ENCODE data around the gene TLR3.

The TLR3 gene

DNA sequence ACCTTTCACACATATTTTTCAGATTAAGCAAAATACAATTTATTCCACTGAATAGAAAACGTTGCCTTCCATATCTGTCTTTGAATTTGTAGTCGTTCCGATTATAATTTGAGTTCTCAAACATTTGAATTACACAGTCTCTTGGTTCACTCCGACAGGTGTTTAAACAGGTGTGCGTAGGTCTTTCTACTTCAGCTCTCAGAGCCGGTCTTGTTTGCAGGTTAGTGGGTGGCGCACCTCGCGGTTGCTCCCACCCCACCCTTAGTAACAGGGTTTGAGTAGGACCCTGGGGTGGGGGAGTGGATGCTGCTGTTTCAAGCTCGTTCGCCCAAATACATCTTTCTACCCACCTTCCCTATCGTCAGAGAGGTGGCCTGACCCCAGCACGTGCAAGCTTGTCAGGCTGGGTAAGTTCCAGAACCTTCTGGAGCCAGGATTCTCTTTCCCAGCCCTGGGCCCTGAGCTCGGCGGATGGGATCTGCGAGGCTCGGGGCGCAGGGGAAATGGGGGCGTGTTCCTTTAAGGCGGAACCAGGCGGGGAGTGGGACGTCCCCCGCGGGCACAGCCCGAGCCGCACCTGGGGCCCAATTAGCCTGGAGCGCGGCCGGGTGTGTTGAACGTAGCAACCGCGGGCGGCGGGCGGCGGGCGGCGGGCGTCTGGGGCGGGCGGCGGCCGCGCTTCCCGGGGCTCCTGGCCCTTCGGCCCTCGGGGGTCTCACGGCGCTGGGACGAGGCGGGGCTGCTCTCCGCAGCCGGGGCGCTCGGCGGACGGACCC is 35.3 kb downstream of the TLR3 start, which contains the start of gene FAM149A:
FAM149A (plus strand) TSS at position 591 of the 776 bp plus-strand sequence.
- in situ Hi-C loops (cut with HindIII; ENCODE audit: low sequenced_read_pairs): no loop called here

DNA sequence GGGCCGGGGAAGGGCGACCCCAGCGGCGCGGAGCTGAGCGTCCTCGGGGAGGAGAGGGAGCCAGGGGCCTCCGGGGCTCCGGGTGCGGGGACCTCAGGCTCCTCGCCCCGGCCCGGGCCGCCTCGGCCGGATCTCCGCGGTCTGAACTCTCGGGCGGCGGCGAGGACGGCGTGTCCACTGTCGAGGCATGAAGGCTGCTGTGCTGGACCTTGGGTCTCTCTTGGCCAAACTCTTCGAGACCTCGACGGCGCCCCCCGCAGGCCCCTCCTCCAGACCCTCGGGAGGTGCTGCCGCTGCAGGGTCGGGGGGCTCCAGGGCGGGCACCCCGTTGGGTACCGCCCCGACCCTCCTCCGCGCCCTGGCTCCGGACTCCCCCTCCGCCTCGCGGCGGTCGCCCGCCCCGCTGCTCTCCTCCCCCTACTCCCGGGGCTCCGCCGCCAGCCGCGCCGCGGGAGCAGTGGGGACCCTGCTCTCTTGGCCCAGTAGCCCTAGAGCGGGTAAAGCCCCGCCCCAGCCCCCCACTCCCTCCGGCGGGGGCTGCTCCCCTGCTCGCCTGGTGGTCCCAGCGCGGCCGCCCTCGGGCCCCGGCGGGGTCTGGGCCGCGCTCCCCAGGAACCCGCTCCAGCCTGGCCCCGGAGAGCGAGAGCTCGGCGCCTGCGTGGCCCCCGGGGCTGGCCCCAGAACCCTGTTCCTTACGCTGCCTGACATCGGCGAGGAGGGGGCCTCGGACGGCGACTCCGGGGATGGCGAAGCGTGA is 36.1 kb downstream of the TLR3 start:
- in situ Hi-C loops (cut with HindIII; ENCODE audit: low sequenced_read_pairs): no loop called here

DNA sequence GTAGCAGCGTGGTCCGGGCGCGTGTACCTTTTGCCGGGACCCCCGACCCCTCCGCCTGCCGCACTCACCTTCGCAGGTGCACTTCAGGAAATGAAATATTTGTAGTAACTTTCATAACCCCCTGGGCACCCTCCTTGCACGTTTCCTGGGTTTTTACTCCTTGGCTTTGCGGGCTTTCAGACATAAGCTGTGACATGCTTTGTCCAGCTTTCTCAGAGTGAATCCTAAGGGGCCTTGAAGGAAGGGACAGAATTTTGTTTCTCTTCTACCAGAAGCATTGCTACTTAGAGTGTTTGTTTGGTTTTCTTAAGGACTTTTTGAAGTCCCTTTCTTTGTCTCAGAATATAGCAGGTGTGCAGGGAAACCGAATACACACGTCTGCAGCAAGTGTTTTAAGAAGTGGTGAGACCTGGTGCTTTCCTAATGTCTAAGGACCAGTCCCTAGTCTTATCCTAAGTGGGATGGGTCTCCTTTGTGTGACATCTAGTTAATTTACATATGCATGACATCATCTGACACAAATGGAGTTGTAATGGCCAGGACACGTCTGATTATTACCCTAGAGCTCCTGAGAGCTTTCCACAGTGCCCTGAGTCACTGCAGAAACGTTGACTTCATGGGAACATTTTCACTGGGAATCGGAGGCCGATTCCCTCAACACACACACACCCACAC is 36.8 kb downstream of the TLR3 start:
- in situ Hi-C loops (cut with HindIII; ENCODE audit: low sequenced_read_pairs): no loop called here

DNA sequence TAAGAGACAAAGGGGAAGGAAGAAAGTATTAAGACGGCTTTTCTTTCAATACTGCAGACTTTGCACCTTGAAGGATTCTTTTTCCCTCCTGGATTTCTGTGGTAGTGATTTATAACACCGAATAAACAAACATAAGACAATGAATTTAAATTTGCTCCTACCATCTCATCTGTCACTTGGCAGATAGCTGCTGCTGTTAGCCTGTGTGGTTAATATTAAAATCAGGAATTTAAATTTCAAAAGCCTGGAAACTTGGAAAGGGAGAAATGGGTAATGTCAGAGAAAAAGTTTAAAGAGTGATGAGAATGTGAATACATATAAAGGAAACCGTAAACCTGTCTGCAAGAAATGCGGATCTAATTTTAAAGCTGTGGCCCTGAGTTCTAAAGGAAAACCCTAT is 39.0 kb downstream of the TLR3 start:
- in situ Hi-C loops (cut with HindIII; ENCODE audit: low sequenced_read_pairs): no loop called here

DNA sequence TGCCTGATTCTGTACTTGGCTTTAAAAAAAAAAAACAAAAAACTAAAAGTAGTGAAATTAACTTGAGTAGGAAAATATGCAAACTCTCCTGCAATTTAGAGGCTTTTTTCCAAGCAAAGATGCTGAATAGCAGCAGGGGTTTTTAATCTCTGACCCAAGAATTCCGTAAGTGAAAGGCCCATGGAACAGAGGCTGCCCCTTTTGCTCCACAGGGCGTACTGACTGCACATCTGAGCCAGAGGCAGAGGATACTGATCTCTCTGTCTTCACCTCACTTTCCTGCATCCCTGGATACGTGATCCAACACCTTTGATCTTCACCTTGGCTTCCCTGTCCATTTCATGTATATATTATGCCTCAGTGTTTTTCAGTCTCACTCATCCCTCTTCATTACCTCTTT is 39.4 kb downstream of the TLR3 start:
- in situ Hi-C loops (cut with HindIII; ENCODE audit: low sequenced_read_pairs): no loop called here

DNA sequence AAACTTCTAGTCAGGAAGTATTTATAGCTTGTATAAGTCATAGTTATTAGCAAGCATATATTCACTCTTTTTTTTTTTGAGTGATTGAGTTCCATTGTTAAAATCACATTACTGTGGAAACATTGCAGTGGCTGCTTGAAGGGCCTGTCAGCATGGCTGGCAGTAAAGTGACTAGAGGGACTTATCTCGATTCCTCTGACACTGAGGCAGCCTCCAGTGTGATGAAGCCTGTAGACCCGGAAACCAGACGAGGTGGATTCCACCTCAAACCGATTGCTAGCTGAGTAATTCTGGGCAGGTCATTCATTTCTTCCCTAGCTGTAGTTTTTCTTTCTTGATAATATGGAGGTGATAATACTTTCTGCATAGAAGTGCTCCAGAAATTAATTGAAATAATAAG is 40.3 kb downstream of the TLR3 start:
- in situ Hi-C loops (cut with HindIII; ENCODE audit: low sequenced_read_pairs): no loop called here

DNA sequence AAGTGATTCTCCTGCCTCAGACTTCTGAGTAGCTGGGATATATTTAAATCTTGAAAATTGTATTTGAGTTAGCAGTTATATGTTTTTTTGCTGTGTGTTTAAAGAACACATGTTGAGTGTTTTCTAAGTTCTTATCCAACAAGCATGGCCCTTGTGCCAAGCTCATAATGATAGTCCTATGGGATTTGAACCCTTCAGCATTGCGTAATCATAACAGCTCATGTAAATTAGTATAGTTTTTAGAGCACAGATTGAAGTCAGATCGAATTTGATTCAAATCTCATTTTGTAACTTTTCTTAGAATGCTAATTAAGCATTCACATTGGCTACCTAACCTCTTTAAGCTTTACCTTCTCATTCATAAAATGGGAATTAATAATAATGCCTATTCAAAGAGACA is 47.7 kb downstream of the TLR3 start:
- in situ Hi-C loops (cut with HindIII; ENCODE audit: low sequenced_read_pairs): no loop called here

DNA sequence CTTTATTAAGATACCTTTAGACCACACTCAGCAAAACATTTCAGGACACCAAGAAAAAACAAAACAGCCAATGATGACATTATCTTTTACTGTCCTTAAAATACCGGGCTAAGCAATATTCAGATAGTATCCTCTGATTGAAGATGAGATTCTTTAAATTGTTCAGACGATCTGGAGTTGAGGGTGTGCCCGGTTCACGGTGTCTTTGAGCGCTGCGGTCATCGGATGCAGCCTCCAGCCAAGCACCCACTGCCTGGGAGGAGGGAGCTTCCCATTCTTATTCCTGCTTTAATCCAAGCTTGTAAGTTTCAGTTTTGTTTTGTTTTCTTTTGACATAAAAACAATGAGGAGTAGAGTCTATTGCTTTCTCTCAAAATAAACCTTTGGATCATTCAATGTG is 49.6 kb downstream of the TLR3 start:
- in situ Hi-C loops (cut with HindIII; ENCODE audit: low sequenced_read_pairs): no loop called here

DNA sequence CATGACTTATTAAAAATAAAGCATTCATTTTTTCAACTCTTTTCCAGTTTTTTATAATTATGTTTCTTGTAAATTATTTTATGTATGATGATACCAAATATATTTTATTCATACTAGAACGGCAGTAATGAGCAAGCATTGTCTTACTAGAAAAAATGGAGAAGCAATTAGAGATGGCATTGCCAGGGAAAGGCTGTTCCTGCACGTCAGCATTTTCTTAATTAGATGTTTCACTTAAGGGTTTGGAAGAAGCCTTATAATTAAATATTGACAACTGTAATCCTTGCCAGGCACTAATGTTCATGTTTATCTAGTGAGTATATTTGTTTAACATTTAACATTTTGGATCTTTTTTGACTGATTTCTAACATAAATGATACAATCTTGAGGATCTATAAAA is 52.1 kb downstream of the TLR3 start:
- in situ Hi-C loops (cut with HindIII; ENCODE audit: low sequenced_read_pairs): no loop called here

DNA sequence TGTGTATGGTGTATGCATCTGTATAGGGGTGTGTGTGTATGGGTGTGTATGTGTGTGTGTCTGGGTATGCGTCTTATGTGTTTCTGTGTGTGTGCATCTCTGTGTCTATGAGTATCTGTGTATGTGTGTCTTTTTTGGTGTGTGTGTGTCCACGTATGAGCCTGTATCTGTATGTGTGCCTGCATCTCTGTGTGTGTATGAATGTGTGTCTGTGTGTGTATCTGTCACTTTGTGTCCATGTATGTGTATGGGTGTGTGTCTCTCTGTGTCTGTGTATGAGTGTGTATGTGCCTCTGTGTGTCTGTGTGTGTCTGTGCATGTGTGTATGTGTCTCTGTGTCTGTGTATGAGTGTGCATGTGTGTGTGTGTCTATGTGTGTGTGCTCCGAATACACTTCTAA is 59.9 kb downstream of the TLR3 start:
- in situ Hi-C loops (cut with HindIII; ENCODE audit: low sequenced_read_pairs): no loop called here

DNA sequence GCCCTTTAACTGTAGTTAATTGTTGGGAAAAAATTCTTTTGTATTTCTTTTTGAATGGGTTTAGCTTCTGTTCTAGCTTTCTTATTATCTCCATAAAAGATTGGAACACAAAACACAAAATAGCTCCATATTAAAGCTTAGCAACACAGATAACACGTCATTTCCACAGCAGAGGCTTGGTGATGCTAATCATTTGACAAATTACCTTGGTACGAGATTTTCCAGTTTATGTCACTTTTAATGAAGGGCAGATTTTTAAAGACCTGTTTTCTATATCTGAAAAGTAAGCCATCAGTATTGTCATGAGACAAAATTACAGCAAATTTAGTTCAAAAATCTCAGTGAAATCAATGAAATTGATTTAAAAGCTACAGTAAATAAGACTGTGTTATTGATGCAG is 63.0 kb downstream of the TLR3 start:
- in situ Hi-C loops (cut with HindIII; ENCODE audit: low sequenced_read_pairs): no loop called here

DNA sequence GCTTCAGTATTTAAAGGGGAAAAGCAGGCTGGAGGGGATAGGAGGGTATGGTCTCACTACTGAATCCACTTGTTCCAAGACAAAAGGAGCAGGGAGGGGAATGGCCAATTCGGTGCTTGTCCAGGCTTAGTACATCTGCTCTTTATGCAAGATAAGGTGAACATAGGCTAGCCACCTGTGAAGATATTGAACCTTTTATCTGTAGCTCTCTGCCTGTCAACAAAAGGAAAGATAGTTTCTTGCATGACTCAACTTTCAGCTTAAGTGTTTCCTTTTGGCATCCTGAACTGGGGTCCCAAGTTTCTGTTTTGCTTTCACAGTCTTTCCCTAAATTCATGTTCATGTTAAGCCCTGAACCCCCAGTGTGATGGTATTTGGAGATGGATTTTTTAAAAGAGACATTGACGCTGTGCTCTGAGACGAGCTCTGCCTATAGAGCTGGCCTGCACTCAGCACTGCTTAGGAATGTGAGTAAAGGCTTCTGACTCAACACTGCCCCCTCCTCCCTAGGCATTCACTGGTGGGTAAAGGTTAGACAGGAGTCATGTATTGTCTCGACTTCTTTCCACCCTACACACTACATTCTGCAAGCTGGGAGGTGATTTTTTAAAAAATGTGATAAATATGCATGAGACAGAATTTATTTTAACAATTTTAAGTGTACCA is 63.8 kb downstream of the TLR3 start:
- in situ Hi-C loops (cut with HindIII; ENCODE audit: low sequenced_read_pairs): no loop called here

DNA sequence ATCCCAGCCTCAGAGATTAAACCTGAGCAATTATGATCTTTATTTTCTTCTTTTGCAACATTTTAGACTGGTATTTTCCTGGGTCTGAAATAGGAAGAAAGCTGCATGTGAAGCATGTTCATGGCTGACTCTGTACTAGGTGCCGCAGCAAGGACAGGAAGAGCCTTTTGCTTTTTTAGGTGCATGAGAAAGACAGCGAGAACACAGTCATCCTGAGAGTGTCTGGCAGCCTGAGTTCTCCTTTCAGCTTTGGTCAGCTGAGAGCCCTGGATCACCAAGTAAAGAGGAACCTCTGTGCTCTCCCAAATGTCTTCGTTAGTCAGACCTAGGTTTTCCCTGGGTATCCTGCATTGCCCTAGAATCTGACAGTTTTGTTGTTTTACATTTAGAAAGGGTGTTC is 65.3 kb downstream of the TLR3 start:
- in situ Hi-C loops (cut with HindIII; ENCODE audit: low sequenced_read_pairs): no loop called here

DNA sequence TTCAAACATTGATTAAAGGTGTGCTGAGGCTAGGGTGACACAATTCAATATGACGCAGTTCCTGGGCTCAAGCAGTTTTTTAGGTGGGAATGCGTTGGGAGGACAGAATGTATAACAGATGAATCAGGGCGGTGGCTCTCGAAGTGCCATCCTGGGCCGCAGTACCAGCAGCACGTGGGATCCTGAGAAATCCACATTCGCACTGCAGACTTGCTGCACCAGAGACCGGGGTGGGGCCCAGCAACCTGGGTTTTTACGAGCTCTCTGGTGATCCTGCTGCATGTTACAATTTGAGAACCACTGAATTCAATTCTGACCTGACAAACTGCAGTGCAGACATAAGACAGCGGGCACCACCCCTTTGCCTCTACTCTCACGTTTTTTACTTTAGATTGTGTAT is 65.9 kb downstream of the TLR3 start:
- in situ Hi-C loops (cut with HindIII; ENCODE audit: low sequenced_read_pairs): no loop called here

DNA sequence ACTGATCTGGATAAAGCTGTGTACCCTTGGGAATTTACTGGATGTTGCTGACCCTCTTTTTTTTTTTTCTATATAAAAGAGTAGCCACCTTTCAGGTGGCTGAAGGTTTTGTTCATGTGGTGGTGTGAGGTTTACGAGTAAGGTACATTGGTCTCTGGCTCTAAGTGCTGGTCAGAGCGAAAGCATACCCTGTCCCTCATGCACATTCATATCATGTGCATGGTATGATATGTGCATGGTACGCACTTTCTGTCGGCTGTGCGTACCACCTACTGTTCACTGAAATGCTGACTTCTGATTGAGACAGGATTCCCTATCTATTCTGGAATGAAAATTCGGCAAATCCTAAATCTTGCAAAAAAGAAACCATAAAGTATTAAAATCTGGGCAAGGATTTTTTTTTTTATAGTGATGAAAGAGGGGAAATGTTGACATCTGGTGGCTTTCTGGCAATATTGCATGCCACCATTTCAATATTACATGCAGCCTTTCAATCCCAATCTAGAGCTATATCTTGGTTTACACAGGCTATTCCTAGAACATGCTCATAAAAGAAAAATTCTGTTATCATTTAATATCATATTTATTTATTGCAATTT is 68.3 kb downstream of the TLR3 start:
- in situ Hi-C loops (cut with HindIII; ENCODE audit: low sequenced_read_pairs): no loop called here

Measured in DLD1 (cell line).